ENCODE data around the gene IFNA4. TPM values are rescaled to one million over a fixed set of nuclear protein-coding genes. Genes with fewer than 3 reads are reported as not detected.
A peak's percentile ranks its signal among the peaks of the same experiment; 100 is the strongest.
"Not testable (repeated sequence)": the region's sequence is repeated elsewhere in the genome, so short reads cannot be mapped to it uniquely, and the experiment has no call there.

Gene IFNA4
- total RNA-seq, 2 experiments from 2014 or later = not detected

DNA sequence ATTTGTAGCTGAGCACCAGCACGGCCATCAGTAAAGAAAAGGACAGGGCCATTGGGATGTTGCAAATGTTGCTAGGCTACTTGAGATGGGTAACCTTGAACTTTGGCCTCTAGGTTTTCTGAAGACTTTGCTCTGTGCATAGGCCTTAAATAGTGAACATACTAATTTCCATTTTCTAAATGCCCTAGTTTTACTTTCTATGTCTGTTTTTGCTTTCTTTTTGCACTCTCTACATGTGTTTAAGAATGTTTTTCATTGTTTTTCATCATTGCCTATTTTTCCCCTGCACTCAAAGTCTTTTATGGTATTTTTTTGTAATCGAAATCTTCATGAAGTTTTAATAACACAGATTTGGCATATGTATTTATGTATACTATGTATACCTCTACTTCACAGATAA lies 40.7 kb upstream of the IFNA4 start, which contains the start of gene IFNA17:
IFNA17 (minus strand) TSS at position 101 of the 400 bp plus-strand sequence; CDS start at position 52, 49 bp downstream.
- ATAC-seq = no peak
- intact Hi-C loops (cut with micrococcal nuclease) = no loop called here

DNA sequence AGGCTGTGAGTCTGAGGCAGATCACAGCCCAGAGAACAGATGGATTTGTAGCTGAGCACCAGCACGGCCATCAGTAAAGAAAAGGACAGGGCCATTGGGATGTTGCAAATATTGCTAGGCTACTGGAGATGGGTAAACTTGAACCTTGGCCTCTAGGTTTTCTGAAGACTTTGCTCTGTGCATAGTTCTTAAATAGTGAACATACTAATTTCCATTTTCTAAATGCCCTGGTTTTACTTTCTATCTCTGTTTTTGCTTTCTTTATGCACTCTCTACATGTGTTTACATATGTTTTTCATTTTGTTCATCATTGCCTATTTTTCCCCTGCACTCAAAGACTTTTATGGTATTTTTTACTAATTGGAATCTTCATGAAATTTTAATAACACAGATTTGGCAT lies 29.8 kb upstream of the IFNA4 start, which contains the start of gene IFNA16:
IFNA16 (minus strand) TSS at position 101 of the 400 bp plus-strand sequence; CDS start at position 95, 6 bp downstream.
- H3K9me3 Mint-ChIP-seq; H3K27ac Mint-ChIP-seq; H3K4me3 Mint-ChIP-seq; ATAC-seq; DNase-seq; H3K36me3 Mint-ChIP-seq (ENCODE audit: low read depth); POLR2A ChIA-PET; H3K4me1 Mint-ChIP-seq (ENCODE audit: low read depth): not testable (repeated sequence)
- intact Hi-C loops (cut with micrococcal nuclease) = loop anchor here (10.0 kb wide), 1 partner anchor 568 kb away; no protein-coding TSS in a partner anchor
- CTCF ChIA-PET = interaction anchor here (1.3 to 1.9 kb wide), 2 partner anchors 17 to 22 kb away, joined by 3 to 5 read pairs; no protein-coding TSS in a partner anchor
- peaks cover 22% of the 10 kb centered on the region for H3K27me3 Mint-ChIP-seq

More for the DNA sequence above, 40.7 kb upstream of the IFNA4 start, which contains the start of gene IFNA17:
- no peaks in the 10 kb centered on the region for H3K9me3 Mint-ChIP-seq
- DNase-seq = no peak
- ChIA-PET CTCF (interaction anchor here (0.6 kb wide), 1 partner anchor 33 kb away, joined by 4 read pairs; no protein-coding TSS in a partner anchor), POLR2A (no interaction called here)
- no peak within 1 kb of the TSS for H3K27ac Mint-ChIP-seq
- no peak within 1 kb of the TSS for H3K4me3 Mint-ChIP-seq
- H3K27me3 Mint-ChIP-seq = peaks cover 5% of the 10 kb centered on the region
- H3K36me3 Mint-ChIP-seq (ENCODE audit: low read depth) = no peaks in the 10 kb centered on the region
- TF ChIP-seq CTCF (IDR thresholded peaks at IDR 0.05) = no peak
- H3K4me1 Mint-ChIP-seq (ENCODE audit: low read depth) = no peaks in the 10 kb centered on the region

GRCh38 chr9:21213411-21214326 lies 26.3 kb upstream of the IFNA4 start:
- ATAC-seq = peak; percentile 68
- H3K9me3 Mint-ChIP-seq; H3K36me3 Mint-ChIP-seq (ENCODE audit: low read depth); POLR2A ChIA-PET; H3K4me1 Mint-ChIP-seq (ENCODE audit: low read depth); H3K27ac Mint-ChIP-seq; DNase-seq; H3K27me3 Mint-ChIP-seq: not testable (repeated sequence)
- CTCF ChIA-PET = interaction anchor here (0.7 to 4.2 kb wide), 22 partner anchors 10 to 580 kb away, joined by 3 to 33 read pairs (median 3); partner anchors contain the start of genes IFNA14 and IFNA7
- H3K4me3 Mint-ChIP-seq = peak overlapping the region; percentile 16
- peak; percentile 53 for TF ChIP-seq CTCF (IDR thresholded peaks at IDR 0.05)
- intact Hi-C loops (cut with micrococcal nuclease) = loop anchor here (10.0 kb wide), 1 partner anchor 571 kb away; no protein-coding TSS in a partner anchor

- ATAC-seq; H3K27ac Mint-ChIP-seq; POLR2A ChIA-PET; H3K27me3 Mint-ChIP-seq; DNase-seq; H3K36me3 Mint-ChIP-seq (ENCODE audit: low read depth); H3K9me3 Mint-ChIP-seq; H3K4me1 Mint-ChIP-seq (ENCODE audit: low read depth); H3K4me3 Mint-ChIP-seq: not testable (repeated sequence)
- intact Hi-C loops (cut with micrococcal nuclease) = loop anchor here (10.0 kb wide), 1 partner anchor 573 kb away; no protein-coding TSS in a partner anchor
- CTCF ChIA-PET = interaction anchor here (1.0 to 4.2 kb wide), 5 partner anchors 18 to 186 kb away, joined by 3 to 33 read pairs (median 9); no protein-coding TSS in a partner anchor
Observed at GRCh38 chr9:21212160-21212559, 24.8 kb upstream of the IFNA4 start.

GRCh38 chr9:21210782-21211181 lies 23.4 kb upstream of the IFNA4 start:
- H3K4me1 Mint-ChIP-seq (ENCODE audit: low read depth); DNase-seq; H3K4me3 Mint-ChIP-seq; H3K36me3 Mint-ChIP-seq (ENCODE audit: low read depth); H3K9me3 Mint-ChIP-seq; POLR2A ChIA-PET; H3K27me3 Mint-ChIP-seq; H3K27ac Mint-ChIP-seq; ATAC-seq: not testable (repeated sequence)
- intact Hi-C loops (cut with micrococcal nuclease) = loop anchor here (10.0 kb wide), 1 partner anchor 574 kb away; no protein-coding TSS in a partner anchor
- CTCF ChIA-PET = interaction anchor here (1.6 to 1.9 kb wide), 2 partner anchors 16 to 185 kb away, joined by 3 to 7 read pairs; no protein-coding TSS in a partner anchor

- peaks cover 6% of the 10 kb centered on the region for H3K4me1 Mint-ChIP-seq (ENCODE audit: low read depth)
- no peak overlapping the region for H3K4me3 Mint-ChIP-seq
- CTCF ChIA-PET = interaction anchor here (0.7 to 1.9 kb wide), 3 partner anchors 15 to 185 kb away, joined by 3 to 7 read pairs (median 4); no protein-coding TSS in a partner anchor
- no peaks in the 10 kb centered on the region for H3K36me3 Mint-ChIP-seq (ENCODE audit: low read depth)
- no peak for TF ChIP-seq CTCF (IDR thresholded peaks at IDR 0.05)
- POLR2A ChIA-PET = no interaction called here
- no peak overlapping the region for H3K27ac Mint-ChIP-seq
- intact Hi-C loops (cut with micrococcal nuclease) = loop anchor here (10.0 kb wide), 1 partner anchor 574 kb away; no protein-coding TSS in a partner anchor
- no peak for DNase-seq
- H3K9me3 Mint-ChIP-seq = no peaks in the 10 kb centered on the region
- no peak for ATAC-seq
- peaks cover 3% of the 10 kb centered on the region for H3K27me3 Mint-ChIP-seq
Observed at GRCh38 chr9:21210311-21210710, 22.9 kb upstream of the IFNA4 start.

GRCh38 chr9:21207043-21207442 lies 19.7 kb upstream of the IFNA4 start, which contains the start of gene IFNA10:
Gene IFNA10 (minus strand): TSS chr9:21207143. CDS start chr9:21207097, 46 bp downstream.
- intact Hi-C loops (cut with micrococcal nuclease); H3K4me1 Mint-ChIP-seq (ENCODE audit: low read depth); H3K27me3 Mint-ChIP-seq; H3K9me3 Mint-ChIP-seq; H3K27ac Mint-ChIP-seq; DNase-seq; ATAC-seq; H3K36me3 Mint-ChIP-seq (ENCODE audit: low read depth); H3K4me3 Mint-ChIP-seq: not testable (repeated sequence)
- CTCF ChIA-PET = interaction anchor here (1.2 kb wide), 1 partner anchor 12 kb away, joined by 4 read pairs; no protein-coding TSS in a partner anchor
- POLR2A ChIA-PET = interaction anchor here (1.2 kb wide), 1 partner anchor 28 kb away, joined by 3 read pairs; no protein-coding TSS in a partner anchor
